HEK293 (cell line): Measurements from ENCODE around the gene SPTBN5.

Experiments
- CTCF ChIA-PET: fragments of 350-600 bp; formaldehyde crosslinking; extraction: SDS; loops from one replicate; lab custom pipeline; 2021; ENCODE audit warnings: antibody characterized with exemption; lab: Yijun Ruan, JAX
- POLR2A ChIA-PET: fragments of 300-600 bp; formaldehyde crosslinking; extraction: SDS; loops from one replicate; lab custom pipeline; 2020; ENCODE audit warnings: antibody characterized with exemption, inconsistent platforms; lab: Yijun Ruan, JAX
- H3K27ac ChIP-seq: fragments of 200-500 bp; sonication (Bioruptor generic); 2 replicates; pipeline ENCODE4 v1.5.1; 2014; ENCODE audit warnings: low read depth, low read length, control low read depth, inconsistent platforms; ENCODE audit errors: extremely low read depth
- H3K36me3 ChIP-seq, 2 experiments: fragments of 200-500 bp in 1 of 2; sonication (Bioruptor generic) in 1 of 2; 1 replicate in 1 of 2; 2 replicates in 1 of 2; pipeline ENCODE4 v1.5.1; 2014 to 2017; ENCODE audit warnings: inconsistent platforms in 2 of 2, low read length in 2 of 2; ENCODE audit not compliant: control insufficient read depth in 2 of 2, insufficient read depth in 1 of 2
- H3K4me1 ChIP-seq: fragments of 200-500 bp; sonication (Bioruptor generic); 2 replicates; pipeline ENCODE4 v1.5.1; 2014; ENCODE audit warnings: mild to moderate bottlenecking, low read length, inconsistent platforms; ENCODE audit not compliant: control insufficient read depth, insufficient read depth
- H3K4me3 ChIP-seq: 2 replicates; pipeline ENCODE4 v1.5.1; 2011; ENCODE audit warnings: low read depth, mild to moderate bottlenecking, control low read depth, low read length, moderate library complexity
- H3K9me3 ChIP-seq: fragments of 200-500 bp; sonication (Bioruptor generic); 2 replicates; pipeline ENCODE4 v1.5.1; 2014; ENCODE audit warnings: low read depth, low read length, inconsistent platforms; ENCODE audit not compliant: control insufficient read depth, insufficient read depth
- KLF7 ChIP-seq: fragments of 450-650 bp; formaldehyde crosslinking; IDR thresholded peaks from 2 replicates; pipeline ENCODE4 v1.5.1; 2016; ENCODE audit warnings: missing biosample characterization, missing genetic modification characterization, borderline replicate concordance
- KLF9 ChIP-seq: fragments of 450-650 bp; formaldehyde crosslinking; IDR thresholded peaks from 2 replicates; pipeline ENCODE4 v1.5.1; 2016; ENCODE audit warnings: missing biosample characterization, missing genetic modification characterization, low read depth
- MZF1 ChIP-seq: fragments of 450-650 bp; formaldehyde crosslinking; IDR thresholded peaks from 2 replicates; pipeline ENCODE4 v1.5.1; 2017; ENCODE audit warnings: missing biosample characterization, missing genetic modification characterization, borderline replicate concordance
- ZNF10 ChIP-seq: fragments of 450-650 bp; formaldehyde crosslinking; IDR thresholded peaks from 2 replicates; pipeline ENCODE4 v1.5.1; 2017; ENCODE audit warnings: missing biosample characterization, missing genetic modification characterization
- ZNF174 ChIP-seq: fragments of 450-650 bp; formaldehyde crosslinking; IDR thresholded peaks from 2 replicates; pipeline ENCODE4 v1.5.0; 2017; ENCODE audit warnings: missing biosample characterization, mild to moderate bottlenecking, missing genetic modification characterization
- ZNF211 ChIP-seq: fragments of 450-650 bp; formaldehyde crosslinking; IDR thresholded peaks from 2 replicates; pipeline ENCODE4 v1.5.1; 2016; ENCODE audit warnings: low read depth, missing biosample characterization, missing genetic modification characterization
- ZNF23 ChIP-seq: fragments of 450-650 bp; formaldehyde crosslinking; IDR thresholded peaks from 2 replicates; pipeline ENCODE4 v1.5.1; 2016; ENCODE audit warnings: missing biosample characterization, missing genetic modification characterization, borderline replicate concordance
- ZNF280C ChIP-seq: fragments of 450-650 bp; formaldehyde crosslinking; IDR thresholded peaks from 2 replicates; pipeline ENCODE4 v1.5.1; 2016; ENCODE audit warnings: missing biosample characterization, missing genetic modification characterization
- ZNF292 ChIP-seq: fragments of 450-650 bp; formaldehyde crosslinking; IDR thresholded peaks from 2 replicates; pipeline ENCODE4 v1.5.1; 2016; ENCODE audit warnings: low read depth, missing biosample characterization, missing genetic modification characterization, borderline replicate concordance
- ZNF302 ChIP-seq: fragments of 450-650 bp; formaldehyde crosslinking; IDR thresholded peaks from 2 replicates; pipeline ENCODE4 v1.5.1; 2016; ENCODE audit warnings: missing biosample characterization, missing genetic modification characterization, low read depth
- ZNF423 ChIP-seq: fragments of 450-650 bp; formaldehyde crosslinking; IDR thresholded peaks from 2 replicates; pipeline ENCODE4 v1.5.1; 2016; ENCODE audit warnings: missing biosample characterization, missing genetic modification characterization
- ZNF426 ChIP-seq: fragments of 450-650 bp; formaldehyde crosslinking; IDR thresholded peaks from 2 replicates; pipeline ENCODE4 v1.5.1; 2017; ENCODE audit warnings: missing biosample characterization, missing genetic modification characterization, mild to moderate bottlenecking, inconsistent platforms, moderate library complexity
- ZNF488 ChIP-seq: fragments of 450-650 bp; formaldehyde crosslinking; IDR thresholded peaks from 2 replicates; pipeline ENCODE4 v1.5.1; 2016; ENCODE audit warnings: missing biosample characterization, missing genetic modification characterization
- ZNF555 ChIP-seq: fragments of 450-650 bp; formaldehyde crosslinking; conservative IDR thresholded peaks from 2 replicates; pipeline ENCODE4 v1.5.1; 2017; ENCODE audit warnings: missing biosample characterization, mild to moderate bottlenecking, missing genetic modification characterization, inconsistent platforms
- ZNF561 ChIP-seq: fragments of 450-650 bp; IDR thresholded peaks from 2 replicates; pipeline ENCODE4 v1.5.1; 2018; ENCODE audit warnings: missing biosample characterization, missing genetic modification characterization, borderline replicate concordance
- ZNF843 ChIP-seq: fragments of 450-650 bp; formaldehyde crosslinking; IDR thresholded peaks from 2 replicates; pipeline ENCODE4 v1.5.1; 2016; ENCODE audit warnings: missing biosample characterization, missing genetic modification characterization
- ZSCAN16 ChIP-seq: fragments of 450-650 bp; formaldehyde crosslinking; IDR thresholded peaks from 2 replicates; pipeline ENCODE4 v1.5.1; 2016; ENCODE audit warnings: missing biosample characterization, missing genetic modification characterization
- TF ChIP-seq, protein P1 (sequence below): fragments of 450-650 bp; formaldehyde crosslinking; IDR thresholded peaks from 2 replicates; pipeline ENCODE4 v1.5.1; 2017; ENCODE audit warnings: missing biosample characterization, missing genetic modification characterization
- TF ChIP-seq, protein P2 (sequence below): fragments of 450-650 bp; formaldehyde crosslinking; IDR thresholded peaks from 2 replicates; pipeline ENCODE4 v1.5.1; 2016; ENCODE audit warnings: missing biosample characterization, missing genetic modification characterization
- TF ChIP-seq, protein P3 (sequence below): fragments of 450-650 bp; formaldehyde crosslinking; IDR thresholded peaks from 2 replicates; pipeline ENCODE4 v1.5.1; 2016; ENCODE audit warnings: missing biosample characterization, missing genetic modification characterization

Gene SPTBN5

DNA sequence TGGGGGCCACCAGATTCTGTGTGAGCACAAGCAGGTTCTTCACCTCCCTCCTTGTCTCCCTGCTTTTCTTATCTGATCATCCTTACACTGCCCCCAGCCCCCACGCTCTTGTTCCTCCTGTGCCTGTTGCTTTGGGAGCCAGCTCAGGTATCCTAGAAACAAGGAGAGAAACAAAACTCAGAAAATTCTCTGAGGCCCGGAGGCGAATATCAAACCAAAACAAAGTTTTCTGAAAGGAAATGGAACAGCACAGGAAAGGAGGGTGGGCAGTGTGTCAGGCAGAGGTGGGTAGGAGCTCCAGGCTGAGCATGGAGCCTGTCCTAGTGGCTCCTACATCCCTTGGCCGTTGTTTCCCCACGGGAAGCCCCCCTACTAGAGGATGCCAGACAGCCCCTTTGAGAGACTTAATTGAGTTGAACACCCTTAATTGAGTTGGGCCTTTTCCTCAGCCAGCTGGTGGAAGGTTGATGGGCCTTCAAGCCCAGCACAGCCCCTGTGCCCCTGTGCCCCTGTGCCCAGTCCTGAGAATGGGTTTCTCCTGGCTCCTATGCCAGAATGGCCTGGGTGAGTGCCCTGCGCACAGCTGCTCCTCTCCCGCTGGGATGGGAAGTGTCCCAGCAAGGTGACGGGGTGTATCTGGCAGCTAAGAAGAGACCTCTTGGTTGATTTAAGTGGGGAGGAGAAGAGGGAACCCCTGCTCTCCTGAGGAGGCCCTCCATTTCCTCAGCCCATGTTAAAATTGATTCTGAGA, 88.8 kb downstream of the SPTBN5 start:
- Histone ChIP-seq H3K36me3 (peaks cover 0 to 8% of the 10 kb centered on the region in 2 experiments; a peak in 1 of 3 replicates), H3K9me3 (no peaks in the 10 kb centered on the region), H3K27ac (no peak overlapping the region), H3K4me3 (no peak overlapping the region), H3K4me1 (no peaks in the 10 kb centered on the region)
- TF ChIP-seq KLF9 (tag by site-specific recombination) (no peak), ZSCAN16 (tag by site-specific recombination) (no peak), ZNF292 (tag by site-specific recombination) (no peak), ZNF488 (tag by site-specific recombination) (no peak), ZNF211 (no peak), ZNF423 (no peak), KLF7 (tag by site-specific recombination) (no peak)
- TF ChIP-seq, protein P1, sequence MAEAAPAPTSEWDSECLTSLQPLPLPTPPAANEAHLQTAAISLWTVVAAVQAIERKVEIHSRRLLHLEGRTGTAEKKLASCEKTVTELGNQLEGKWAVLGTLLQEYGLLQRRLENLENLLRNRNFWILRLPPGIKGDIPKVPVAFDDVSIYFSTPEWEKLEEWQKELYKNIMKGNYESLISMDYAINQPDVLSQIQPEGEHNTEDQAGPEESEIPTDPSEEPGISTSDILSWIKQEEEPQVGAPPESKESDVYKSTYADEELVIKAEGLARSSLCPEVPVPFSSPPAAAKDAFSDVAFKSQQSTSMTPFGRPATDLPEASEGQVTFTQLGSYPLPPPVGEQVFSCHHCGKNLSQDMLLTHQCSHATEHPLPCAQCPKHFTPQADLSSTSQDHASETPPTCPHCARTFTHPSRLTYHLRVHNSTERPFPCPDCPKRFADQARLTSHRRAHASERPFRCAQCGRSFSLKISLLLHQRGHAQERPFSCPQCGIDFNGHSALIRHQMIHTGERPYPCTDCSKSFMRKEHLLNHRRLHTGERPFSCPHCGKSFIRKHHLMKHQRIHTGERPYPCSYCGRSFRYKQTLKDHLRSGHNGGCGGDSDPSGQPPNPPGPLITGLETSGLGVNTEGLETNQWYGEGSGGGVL (tag by site-specific recombination), result no peak
- TF ChIP-seq, protein P2, sequence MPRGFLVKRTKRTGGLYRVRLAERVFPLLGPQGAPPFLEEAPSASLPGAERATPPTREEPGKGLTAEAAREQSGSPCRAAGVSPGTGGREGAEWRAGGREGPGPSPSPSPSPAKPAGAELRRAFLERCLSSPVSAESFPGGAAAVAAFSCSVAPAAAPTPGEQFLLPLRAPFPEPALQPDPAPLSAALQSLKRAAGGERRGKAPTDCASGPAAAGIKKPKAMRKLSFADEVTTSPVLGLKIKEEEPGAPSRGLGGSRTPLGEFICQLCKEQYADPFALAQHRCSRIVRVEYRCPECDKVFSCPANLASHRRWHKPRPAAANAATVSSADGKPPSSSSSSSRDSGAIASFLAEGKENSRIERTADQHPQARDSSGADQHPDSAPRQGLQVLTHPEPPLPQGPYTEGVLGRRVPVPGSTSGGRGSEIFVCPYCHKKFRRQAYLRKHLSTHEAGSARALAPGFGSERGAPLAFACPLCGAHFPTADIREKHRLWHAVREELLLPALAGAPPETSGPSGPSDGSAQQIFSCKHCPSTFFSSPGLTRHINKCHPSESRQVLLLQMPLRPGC, result no peak
- ChIA-PET POLR2A (no interaction called here), CTCF (interaction anchor here (0.7 to 1.3 kb wide), 2 partner anchors 28 to 32 kb away, joined by 3 read pairs; no protein-coding TSS in a partner anchor)

- CTCF ChIA-PET, result interaction anchor here (0.6 to 1.3 kb wide), 4 partner anchors 27 to 219 kb away, joined by 3 read pairs; no protein-coding TSS in a partner anchor
- H3K4me3 ChIP-seq, result no peak overlapping the region
- no peaks in the 10 kb centered on the region for H3K4me1 ChIP-seq
- POLR2A ChIA-PET, result no interaction called here
- H3K36me3 ChIP-seq, result peaks cover 0 to 8% of the 10 kb centered on the region in 2 experiments; a peak in 1 of 3 replicates
- H3K27ac ChIP-seq, result no peak overlapping the region
- TF ChIP-seq MZF1 (tag by site-specific recombination) (no peak), ZNF843 (tag by site-specific recombination) (no peak), ZNF423 (no peak)
- TF ChIP-seq, protein P3, sequence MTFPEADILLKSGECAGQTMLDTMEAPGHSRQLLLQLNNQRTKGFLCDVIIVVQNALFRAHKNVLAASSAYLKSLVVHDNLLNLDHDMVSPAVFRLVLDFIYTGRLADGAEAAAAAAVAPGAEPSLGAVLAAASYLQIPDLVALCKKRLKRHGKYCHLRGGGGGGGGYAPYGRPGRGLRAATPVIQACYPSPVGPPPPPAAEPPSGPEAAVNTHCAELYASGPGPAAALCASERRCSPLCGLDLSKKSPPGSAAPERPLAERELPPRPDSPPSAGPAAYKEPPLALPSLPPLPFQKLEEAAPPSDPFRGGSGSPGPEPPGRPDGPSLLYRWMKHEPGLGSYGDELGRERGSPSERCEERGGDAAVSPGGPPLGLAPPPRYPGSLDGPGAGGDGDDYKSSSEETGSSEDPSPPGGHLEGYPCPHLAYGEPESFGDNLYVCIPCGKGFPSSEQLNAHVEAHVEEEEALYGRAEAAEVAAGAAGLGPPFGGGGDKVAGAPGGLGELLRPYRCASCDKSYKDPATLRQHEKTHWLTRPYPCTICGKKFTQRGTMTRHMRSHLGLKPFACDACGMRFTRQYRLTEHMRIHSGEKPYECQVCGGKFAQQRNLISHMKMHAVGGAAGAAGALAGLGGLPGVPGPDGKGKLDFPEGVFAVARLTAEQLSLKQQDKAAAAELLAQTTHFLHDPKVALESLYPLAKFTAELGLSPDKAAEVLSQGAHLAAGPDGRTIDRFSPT (tag by site-specific recombination), result no peak
- TF ChIP-seq, all 188 proteins: peak for 0
- H3K9me3 ChIP-seq, result no peaks in the 10 kb centered on the region
These were observed 89.5 kb downstream of the SPTBN5 start for GRCh38 chr15:41804361-41804760.

DNA sequence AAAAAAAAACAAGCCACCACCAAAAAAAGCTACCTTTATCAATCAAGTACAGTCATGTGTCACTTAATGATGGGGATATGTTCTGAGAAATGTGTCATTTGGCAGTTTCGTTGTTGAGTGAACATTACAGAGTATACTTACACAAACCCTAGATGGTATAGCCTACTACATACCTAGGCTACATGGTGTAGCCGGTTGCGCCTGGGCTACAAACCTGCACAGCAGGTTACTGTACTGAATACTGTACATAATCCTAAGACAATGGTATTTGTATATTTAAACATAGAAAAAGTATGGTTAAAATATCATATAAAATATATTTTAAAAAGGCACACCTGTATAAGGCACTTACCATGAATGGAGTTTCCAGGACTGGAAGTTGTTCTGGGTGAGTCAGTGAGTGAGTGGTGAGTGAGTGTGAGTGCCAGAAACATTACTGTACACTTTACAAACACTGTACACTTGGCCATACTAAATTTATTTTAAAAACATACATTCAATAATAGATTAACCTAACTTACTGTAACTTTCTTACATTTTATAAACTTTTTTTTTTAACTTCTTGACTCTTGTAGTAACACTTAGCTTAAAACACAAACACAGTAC, 91.9 kb downstream of the SPTBN5 start:
- Histone ChIP-seq H3K4me1 (no peaks in the 10 kb centered on the region), H3K4me3 (no peak overlapping the region), H3K36me3 (peaks cover 0 to 8% of the 10 kb centered on the region in 2 experiments; a peak in 1 of 3 replicates), H3K9me3 (no peaks in the 10 kb centered on the region), H3K27ac (no peak overlapping the region)
- CTCF ChIA-PET, result interaction anchor here (0.6 to 1.7 kb wide), 4 partner anchors 9 to 103 kb away, joined by 3 to 10 read pairs (median 4); partner anchors contain the start of gene MAPKBP1
- POLR2A ChIA-PET, result no interaction called here
- TF ChIP-seq ZNF23 (tag by site-specific recombination), result no peak
- no peak for TF ChIP-seq ZNF426 (tag by site-specific recombination)
- no peak for TF ChIP-seq ZNF302 (tag by site-specific recombination)
- no peak for TF ChIP-seq ZNF174
- TF ChIP-seq ZNF561 (tag by site-specific recombination), result no peak
- TF ChIP-seq ZNF280C, result no peak
- no peak for TF ChIP-seq ZNF10 (tag by site-specific recombination)
- no peak for TF ChIP-seq ZNF555
